K562 (cell line): ENCODE measurements around the gene KCNT1. TPM values are rescaled to one million over a fixed set of nuclear protein-coding genes. Genes with fewer than 3 reads are reported as not detected.

Source experiments
- ATAC-seq: fragments of 200-7000 bp; cut with Tn5 transposase; 3 replicates; pipeline ENCODE4 v1.9.1; 2020; ENCODE audit warnings: moderate library complexity
- BruUV-seq: library from RNA; stranded (reverse); fragments of 400-500 nt; replicated peaks from 2 replicates; lab custom pipeline; 2021; lab: Mats Ljungman, UMichigan
- CTCF ChIA-PET: fragments of 300-600 bp; formaldehyde crosslinking; extraction: SDS; loops from one replicate; lab custom pipeline; 2021; ENCODE audit warnings: low intra/inter-chr PET ratio; lab: Yijun Ruan, JAX
- POLR2A ChIA-PET: fragments of 300-600, 350-650 bp; sonication (Branson Sonifier 250); formaldehyde crosslinking; extraction: SDS; loops from one replicate; lab custom pipeline; 2021; ENCODE audit warnings: antibody characterized with exemption, inconsistent platforms; lab: Yijun Ruan, JAX
- DNase-seq, 4 experiments: peaks; one replicate each; pipeline versions ENCODE4 v3.0.0 to v3.0.0-alpha.2; 2011 to 2018; ENCODE audit warnings: low spot score in 3 of 4, mixed read lengths in 3 of 4; ENCODE audit errors: extremely low read depth in 1 of 4
- FAIRE-seq: peaks from 2 replicates; lab custom pipeline; 2011; peaks lifted over from hg19 to GRCh38; lab: Jason Lieb, UNC
- H2AFZ ChIP-seq: 2 replicates; pipeline ENCODE4 v1.6.0; 2011; ENCODE audit warnings: low read depth, low read length, control low read depth, inconsistent platforms
- H3K27ac ChIP-seq: fragments of 200-600 bp; 3 replicates; pipeline ENCODE4 v1.8.0; 2011; ENCODE audit warnings: low read depth, mild to moderate bottlenecking, control low read depth, inconsistent platforms, low read length, moderate library complexity, mixed read lengths; ENCODE audit errors: extremely low read depth
- H3K27me3 ChIP-seq, 2 experiments: fragments of 300-600 bp in 1 of 2; 2 replicates in 1 of 2; 3 replicates in 1 of 2; pipeline versions ENCODE4 v1.6.0 to v1.8.0; 2011; ENCODE audit warnings: inconsistent platforms in 2 of 2, low read length in 2 of 2, mild to moderate bottlenecking in 1 of 2, mixed read lengths in 1 of 2, moderate library complexity in 1 of 2; ENCODE audit not compliant: control insufficient read depth in 2 of 2, insufficient read depth in 2 of 2
- H3K36me3 ChIP-seq: fragments of 300-600 bp; 3 replicates; pipeline ENCODE4 v1.8.0; 2011; ENCODE audit warnings: mild to moderate bottlenecking, low read length, inconsistent platforms; ENCODE audit not compliant: control insufficient read depth, insufficient read depth
- H3K4me1 ChIP-seq, 2 experiments: fragments of 200-600 bp in 1 of 2; replicated peaks in 1 of 2; 2 replicates in 1 of 2; 3 replicates in 1 of 2; pipeline versions ENCODE4 v1.5.1 to v1.8.0; 2011; ENCODE audit warnings: inconsistent platforms in 2 of 2, low read length in 2 of 2, mild to moderate bottlenecking in 1 of 2, mixed read lengths in 1 of 2, moderate library complexity in 1 of 2; ENCODE audit not compliant: control insufficient read depth in 2 of 2, insufficient read depth in 2 of 2
- H3K4me2 ChIP-seq: 2 replicates; pipeline ENCODE4 v1.6.1; 2011; ENCODE audit warnings: low read length, control low read depth, inconsistent platforms, mixed read lengths; ENCODE audit not compliant: insufficient read depth
- H3K4me3 ChIP-seq: fragments of 200-600 bp; sonication (generic), shearing (Covaris generic); 2 replicates; pipeline ENCODE4 v1.5.1; 2016; ENCODE audit warnings: control low read depth, inconsistent platforms
- H3K79me2 ChIP-seq: fragments of 200-600 bp; 3 replicates; pipeline ENCODE4 v1.8.0; 2011; ENCODE audit warnings: low read length, inconsistent platforms; ENCODE audit not compliant: control insufficient read depth, insufficient read depth
- H3K9ac ChIP-seq, 2 experiments: 2 replicates each; pipeline versions ENCODE4 v1.6.0 to v1.6.1; 2011; ENCODE audit warnings: low read depth in 2 of 2, low read length in 2 of 2, control low read depth in 1 of 2, inconsistent platforms in 1 of 2, mild to moderate bottlenecking in 1 of 2, mixed read lengths in 1 of 2; ENCODE audit not compliant: insufficient read depth in 1 of 2
- H3K9me1 ChIP-seq: one replicate; pipeline ENCODE4 v1.6.0; 2011; ENCODE audit warnings: inconsistent platforms, mild to moderate bottlenecking, low read length, moderate library complexity; ENCODE audit not compliant: control insufficient read depth, insufficient read depth
- H3K9me3 ChIP-seq: replicated peaks from 2 replicates; pipeline ENCODE4 v1.5.1; 2011; ENCODE audit warnings: low read depth, low read length, inconsistent platforms; ENCODE audit not compliant: control insufficient read depth, insufficient read depth
- H4K20me1 ChIP-seq: replicated peaks from 2 replicates; pipeline ENCODE4 v1.6.1; 2011; ENCODE audit warnings: low read length, inconsistent platforms, mixed read lengths; ENCODE audit not compliant: control insufficient read depth, insufficient read depth
- DACH1 ChIP-seq: fragments of 450-650 bp; IDR thresholded peaks from 2 replicates; pipeline ENCODE4 v1.6.1; 2018; ENCODE audit not compliant: partially characterized antibody
- DNMT1 ChIP-seq: fragments of 450-650 bp; IDR thresholded peaks from 2 replicates; pipeline ENCODE4 v1.6.1; 2016; ENCODE audit warnings: antibody characterized with exemption, mild to moderate bottlenecking
- ELF2 ChIP-seq: fragments of 250-450 bp; sonication (Bioruptor Pico); IDR thresholded peaks from 2 replicates; pipeline ENCODE4 v1.5.0; 2021; ENCODE audit warnings: mild to moderate bottlenecking
- GABPB1 ChIP-seq: sonication (generic); formaldehyde crosslinking; IDR thresholded peaks from 2 replicates; pipeline ENCODE4 v1.8.0; 2022; ENCODE audit warnings: mild to moderate bottlenecking, missing genetic modification reagents
- HIVEP1 ChIP-seq: fragments of 250-450 bp; sonication (Bioruptor Pico); IDR thresholded peaks from 2 replicates; pipeline ENCODE4 v1.4.0; 2020; ENCODE audit warnings: mild to moderate bottlenecking
- KDM2B ChIP-seq: fragments of 250-450 bp; sonication (Bioruptor Pico); IDR thresholded peaks from 2 replicates; pipeline ENCODE4 v1.8.0; 2021; ENCODE audit warnings: mild to moderate bottlenecking, moderate library complexity
- MTF1 ChIP-seq: fragments of 250-450 bp; sonication (Bioruptor Pico); IDR thresholded peaks from 2 replicates; pipeline ENCODE4 v1.9.0; 2021; ENCODE audit warnings: moderate library complexity, mild to moderate bottlenecking, inconsistent platforms, borderline replicate concordance
- POLR2A ChIP-seq: fragments of 450-650 bp; conservative IDR thresholded peaks from 2 replicates; pipeline ENCODE4 v1.6.1; 2016
- RBBP5 ChIP-seq: fragments of 200-600 bp; sonication (generic); IDR thresholded peaks from 2 replicates; pipeline ENCODE4 v1.6.1; 2012; ENCODE audit warnings: borderline replicate concordance, mild to moderate bottlenecking, low read length, control low read depth, inconsistent platforms; ENCODE audit not compliant: insufficient read depth, poor library complexity, severe bottlenecking
- TEAD2 ChIP-seq: fragments of 450-650 bp; IDR thresholded peaks from 2 replicates; pipeline ENCODE4 v1.6.1; 2016; ENCODE audit warnings: missing genetic modification characterization, control low read depth, missing compliant biosample characterization
- ZBTB49 ChIP-seq: sonication (generic); formaldehyde crosslinking; IDR thresholded peaks from 2 replicates; pipeline ENCODE4 v1.8.0; 2022; ENCODE audit warnings: missing genetic modification reagents, mild to moderate bottlenecking, borderline replicate concordance
- ZNF12 ChIP-seq: sonication (generic); formaldehyde crosslinking; IDR thresholded peaks from 2 replicates; pipeline ENCODE4 v1.4.0; 2020; ENCODE audit warnings: mild to moderate bottlenecking, missing genetic modification reagents
- ZNF408 ChIP-seq: fragments of 250-450 bp; sonication (Bioruptor Pico); IDR thresholded peaks from 2 replicates; pipeline ENCODE4 v1.4.0; 2020; ENCODE audit warnings: low read depth, mild to moderate bottlenecking, moderate library complexity
- WGBS: fragments of 100-300 bp; shearing (Covaris generic); methylation state at CpG from one replicate; pipeline ENCODE4 v1.1.6; 2016; ENCODE audit warnings: low coverage, mixed read lengths; ENCODE audit not compliant: insufficient coverage; ENCODE audit errors: missing lambda C conversion rate; 5-methylcytosine and 5-hydroxymethylcytosine counted together
- in situ Hi-C: fragments of 300-500 bp; cut with MboI; formaldehyde crosslinking; loops from 4 replicates; pipeline ENCODE4 v1.15.0; 2018; ENCODE audit warnings: inconsistent platforms, mixed read lengths
- intact Hi-C: fragments of 100-400 bp; cut with micrococcal nuclease; formaldehyde crosslinking; loops from 2 replicates; pipeline ENCODE4 v1.14.2; 2022
- polyA plus RNA-seq, 8 experiments: library from polyadenylated mRNA; depleted of rRNA in 4 of 8; stranded (reverse) in 5 of 8; unstranded in 3 of 8; fragments of >200 nt; fragmentation: Nextera tagmentation in 2 of 8; fragmentation: Illumina TruSeq in 1 of 8; extraction: Ambion mirVana in 2 of 8; extraction: Trizol in 1 of 8; gene quantifications; 2 replicates each; pipeline versions ENCODE4 v1.2.1 to v1.2.3, GENCODE V29; 2011 to 2014; ENCODE audit warnings: inconsistent platforms in 1 of 8, missing spikeins in 1 of 8
- total RNA-seq, 7 experiments: library from RNA; depleted of rRNA in 6 of 7; stranded (reverse); fragments of >200 nt in 6 of 7; fragmentation: Illumina TruSeq in 2 of 7; extraction: Trizol in 2 of 7; gene quantifications; 2 replicates each; pipeline versions ENCODE4 v1.2.1 to v1.2.3, GENCODE V29; 2011 to 2021; ENCODE audit warnings: low replicate concordance in 1 of 7

KCNT1 gene
- total and polyA plus RNA-seq, 9 of the 15 experiments (the other 6 are each of a cell fraction or from before 2014, with no cell fraction given), result 0.05 TPM; not detected in 8

GRCh38 chr9:135711881-135712280 lies 9.9 kb downstream of the KCNT1 start (continued):
- TF ChIP-seq ZBTB49 (CRISPR knock-in tag) (no peak), HIVEP1 (CRISPR knock-in tag) (no peak), KDM2B (CRISPR knock-in tag) (no peak)
- TF ChIP-seq, all 486 proteins: peak for 0

GRCh38 chr9:135712613-135713295 lies 10.8 kb downstream of the KCNT1 start:
- in situ Hi-C loops, result no loop called here
- no peak overlapping the region for H2AFZ ChIP-seq

More at GRCh38 chr9:135712613-135713295, 10.8 kb downstream of the KCNT1 start:
- no TSS peak for BruUV-seq
- Histone ChIP-seq H3K9me1 (no peaks in the 10 kb centered on the region), H3K4me3 (no peak overlapping the region), H3K27me3 (peaks cover 17 to 63% of the 10 kb centered on the region in 2 experiments; a peak in 4 of 5 replicates), H3K27ac (no peak overlapping the region), H3K9me3 (no peaks in the 10 kb centered on the region), H3K79me2 (no peaks in the 10 kb centered on the region), H3K4me2 (no peak overlapping the region), H3K9ac (no peak overlapping the region), H3K36me3 (no peaks in the 10 kb centered on the region), H4K20me1 (peaks cover 11% of the 10 kb centered on the region), H3K4me1 (peaks cover 0 to 7% of the 10 kb centered on the region in 2 experiments; a peak in 2 of 5 replicates)
- ChIA-PET CTCF (interaction anchor here (0.5 kb wide), 1 partner anchor 85 kb away, joined by 6 read pairs; no protein-coding TSS in a partner anchor), POLR2A (interaction anchor here (0.5 kb wide), 1 partner anchor 147 kb away, joined by 3 read pairs; no protein-coding TSS in a partner anchor)
- FAIRE-seq, result no peak
- intact Hi-C loops, result no loop called here
- WGBS, result 2% methylated on average over 13 of the region's 16 CpGs
- no peak for ATAC-seq
- no peak for DNase-seq
- TF ChIP-seq GABPB1 (CRISPR knock-in tag) (no peak), ELF2 (no peak), ZNF12 (CRISPR knock-in tag) (no peak), MTF1 (CRISPR knock-in tag) (no peak), DACH1 (no peak), RBBP5 (no peak), DNMT1 (no peak), ZNF408 (CRISPR knock-in tag) (no peak), TEAD2 (tag) (no peak), POLR2A (no peak)
